Thoracic aorta (tissue), 2 donors: ENCODE data around the gene SLC1A7. TPM values are rescaled to one million over a fixed set of nuclear protein-coding genes. Genes with fewer than 3 reads are reported as not detected.
"Not testable (repeated sequence)": the region's sequence is repeated elsewhere in the genome, so short reads cannot be mapped to it uniquely, and the experiment has no call there.

Source experiments
- ATAC-seq: fragments of 150-250 bp; one replicate; pipeline ENCODE4 v1.8.0; 2017; ENCODE audit warnings: low read depth; ENCODE audit not compliant: insufficient number of reproducible peaks, low FRiP score
- DNase-seq: peaks from one replicate; pipeline ENCODE4 v3.0.0-alpha.2; 2020; ENCODE audit warnings: low spot score
- H3K27ac ChIP-seq, 2 donors: fragments of 200-600 bp; sonication (generic); 1 replicate in 1 of 2; 2 replicates in 1 of 2; pipeline ENCODE4 v1.5.1; 2016; ENCODE audit warnings: mild to moderate bottlenecking in 2 of 2, moderate library complexity in 2 of 2
- H3K27me3 ChIP-seq: fragments of 200-600 bp; sonication (generic); replicated peaks from 2 replicates; pipeline ENCODE4 v1.6.0; 2016; ENCODE audit warnings: mild to moderate bottlenecking; ENCODE audit not compliant: insufficient read depth
- H3K36me3 ChIP-seq: fragments of 200-600 bp; sonication (generic); one replicate; pipeline ENCODE4 v1.5.1; 2016
- H3K4me1 ChIP-seq, 2 donors: fragments of 200-600 bp; sonication (generic); 1 replicate in 1 of 2; 2 replicates in 1 of 2; pipeline versions ENCODE4 v1.5.1 to v1.6.0; 2016; ENCODE audit warnings: low read depth in 2 of 2, mild to moderate bottlenecking in 1 of 2; ENCODE audit not compliant: control insufficient read depth in 1 of 2
- H3K4me3 ChIP-seq: fragments of 200-600 bp; sonication (generic); 2 replicates; pipeline ENCODE4 v1.5.1; 2016; ENCODE audit warnings: mild to moderate bottlenecking
- H3K9me3 ChIP-seq: fragments of 200-600 bp; sonication (generic); 2 replicates; pipeline ENCODE4 v1.5.1; 2016
- total RNA-seq, 2 donors: library from RNA; depleted of rRNA; stranded (reverse); fragments of >200 nt; gene quantifications; one replicate each; pipeline versions ENCODE4 v1.1.0 to v1.2.3, GENCODE V29; 2016
- TF ChIP-seq, protein P1 (sequence below): fragments of 200-600 bp; sonication (generic); IDR thresholded peaks from one replicate; pipeline ENCODE4 v1.5.1; 2019; ENCODE audit warnings: antibody characterized with exemption

Gene SLC1A7
- total RNA-seq, 2 donors from 2014 or later, result 0.42 to 3.0 TPM

DNA sequence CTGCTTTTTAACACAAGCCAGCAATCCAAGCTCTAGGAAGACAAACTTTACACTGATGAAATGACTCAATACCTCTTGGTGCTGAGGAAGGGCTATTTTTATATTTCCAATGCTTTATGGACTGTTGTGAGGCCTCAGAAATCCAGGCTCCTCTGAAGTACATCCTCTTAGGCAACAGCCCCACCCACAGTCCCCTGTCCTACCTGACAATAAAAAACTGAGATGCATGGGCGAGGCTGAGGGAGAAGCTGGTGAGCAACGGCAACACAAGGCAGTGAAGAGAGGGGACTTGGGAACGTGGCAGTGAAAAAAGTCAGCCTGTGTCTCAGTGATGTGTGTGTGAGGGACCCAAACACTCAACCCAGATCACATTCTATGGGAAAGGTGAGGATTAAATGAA lies 44.1 kb upstream of the SLC1A7 start:
- no peak for DNase-seq
- no peaks in the 10 kb centered on the region for H3K27me3 ChIP-seq
- TF ChIP-seq, protein P1, sequence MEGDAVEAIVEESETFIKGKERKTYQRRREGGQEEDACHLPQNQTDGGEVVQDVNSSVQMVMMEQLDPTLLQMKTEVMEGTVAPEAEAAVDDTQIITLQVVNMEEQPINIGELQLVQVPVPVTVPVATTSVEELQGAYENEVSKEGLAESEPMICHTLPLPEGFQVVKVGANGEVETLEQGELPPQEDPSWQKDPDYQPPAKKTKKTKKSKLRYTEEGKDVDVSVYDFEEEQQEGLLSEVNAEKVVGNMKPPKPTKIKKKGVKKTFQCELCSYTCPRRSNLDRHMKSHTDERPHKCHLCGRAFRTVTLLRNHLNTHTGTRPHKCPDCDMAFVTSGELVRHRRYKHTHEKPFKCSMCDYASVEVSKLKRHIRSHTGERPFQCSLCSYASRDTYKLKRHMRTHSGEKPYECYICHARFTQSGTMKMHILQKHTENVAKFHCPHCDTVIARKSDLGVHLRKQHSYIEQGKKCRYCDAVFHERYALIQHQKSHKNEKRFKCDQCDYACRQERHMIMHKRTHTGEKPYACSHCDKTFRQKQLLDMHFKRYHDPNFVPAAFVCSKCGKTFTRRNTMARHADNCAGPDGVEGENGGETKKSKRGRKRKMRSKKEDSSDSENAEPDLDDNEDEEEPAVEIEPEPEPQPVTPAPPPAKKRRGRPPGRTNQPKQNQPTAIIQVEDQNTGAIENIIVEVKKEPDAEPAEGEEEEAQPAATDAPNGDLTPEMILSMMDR, result no peak
- H3K36me3 ChIP-seq, result no peaks in the 10 kb centered on the region
- no peaks in the 10 kb centered on the region for H3K4me1 ChIP-seq
- no peaks in the 10 kb centered on the region for H3K9me3 ChIP-seq
- ATAC-seq, result no peak
- no peak overlapping the region for H3K27ac ChIP-seq
- no peak overlapping the region for H3K4me3 ChIP-seq

- not testable (repeated sequence) for H3K27ac ChIP-seq, H3K27me3 ChIP-seq, H3K9me3 ChIP-seq, H3K36me3 ChIP-seq, DNase-seq, H3K4me1 ChIP-seq, ATAC-seq, H3K4me3 ChIP-seq
Measured at GRCh38 chr1:53185955-53186297, 43.5 kb upstream of the SLC1A7 start.

- Histone ChIP-seq H3K9me3 (no peaks in the 10 kb centered on the region), H3K4me3 (no peak overlapping the region), H3K27ac (no peak overlapping the region), H3K4me1 (no peaks in the 10 kb centered on the region), H3K36me3 (no peaks in the 10 kb centered on the region), H3K27me3 (no peaks in the 10 kb centered on the region)
- DNase-seq (no peak), ATAC-seq (no peak)
- TF ChIP-seq, protein P1, result no peak
Measured at GRCh38 chr1:53183095-53183990, 40.9 kb upstream of the SLC1A7 start.

- Histone ChIP-seq H3K27ac (no peak overlapping the region), H3K36me3 (no peaks in the 10 kb centered on the region), H3K27me3 (no peaks in the 10 kb centered on the region), H3K4me3 (no peak overlapping the region), H3K4me1 (no peaks in the 10 kb centered on the region), H3K9me3 (no peaks in the 10 kb centered on the region)
- no peak for DNase-seq
- TF ChIP-seq, protein P1, result no peak
- ATAC-seq, result no peak
Measured at GRCh38 chr1:53182716-53183094, 40.3 kb upstream of the SLC1A7 start.

GRCh38 chr1:53182111-53182593 lies 39.7 kb upstream of the SLC1A7 start:
- Histone ChIP-seq H3K4me3 (peak overlapping the region; percentile 2), H3K27me3 (no peaks in the 10 kb centered on the region), H3K9me3 (no peaks in the 10 kb centered on the region), H3K4me1 (peaks cover under 1 to 4% of the 10 kb centered on the region in 2 donors), H3K36me3 (no peaks in the 10 kb centered on the region), H3K27ac (no peak overlapping the region)
- TF ChIP-seq, protein P1, result peak; percentile 84
- DNase-seq (peak; percentile 51), ATAC-seq (no peak)
